H9 (cell line): ENCODE results near the gene CEMIP. TPM values are rescaled to one million over a fixed set of nuclear protein-coding genes. Genes with fewer than 3 reads are reported as not detected.

Experiments
- DNase-seq: peaks from one replicate; pipeline ENCODE4 v3.0.0-alpha.2; 2017
- H2AFZ ChIP-seq: one replicate; pipeline ENCODE4 v1.6.1; 2013; ENCODE audit warnings: mild to moderate bottlenecking, low read length, control low read depth, moderate library complexity
- H2AK5ac ChIP-seq: 2 replicates; pipeline ENCODE4 v1.6.1; 2013; ENCODE audit warnings: low read length, control low read depth, mixed read lengths; ENCODE audit not compliant: insufficient read length
- H2BK120ac ChIP-seq: one replicate; pipeline ENCODE4 v1.6.1; 2013; ENCODE audit warnings: low read depth, mild to moderate bottlenecking, low read length, control low read depth, inconsistent platforms; ENCODE audit not compliant: poor library complexity, severe bottlenecking
- H2BK12ac ChIP-seq: 2 replicates; pipeline ENCODE4 v1.6.1; 2013; ENCODE audit warnings: low read length, control low read depth, mixed read lengths, low read depth; ENCODE audit not compliant: insufficient read length
- H2BK15ac ChIP-seq: 2 replicates; pipeline ENCODE4 v1.6.1; 2013; ENCODE audit warnings: low read depth, low read length, control low read depth
- H2BK20ac ChIP-seq: one replicate; pipeline ENCODE4 v1.6.1; 2013; ENCODE audit warnings: low read depth, mild to moderate bottlenecking, low read length, control low read depth, inconsistent platforms; ENCODE audit not compliant: poor library complexity, severe bottlenecking
- H2BK5ac ChIP-seq: 2 replicates; pipeline ENCODE4 v1.6.1; 2013; ENCODE audit warnings: low read length, control low read depth, mixed read lengths; ENCODE audit not compliant: insufficient read length
- H3K14ac ChIP-seq: 2 replicates; pipeline ENCODE4 v1.6.1; 2013; ENCODE audit warnings: low read length, control low read depth; ENCODE audit not compliant: insufficient read depth
- H3K18ac ChIP-seq: 2 replicates; pipeline ENCODE4 v1.6.1; 2013; ENCODE audit warnings: low read depth, mild to moderate bottlenecking, mixed read lengths, low read length, control low read depth; ENCODE audit not compliant: insufficient read length
- H3K23ac ChIP-seq: 2 replicates; pipeline ENCODE4 v1.6.1; 2013; ENCODE audit warnings: low read length, control low read depth, mixed read lengths, low read depth; ENCODE audit not compliant: insufficient read length
- H3K23me2 ChIP-seq: 2 replicates; pipeline ENCODE4 v1.6.1; 2013; ENCODE audit warnings: low read depth, mild to moderate bottlenecking, mixed read lengths, low read length, control low read depth; ENCODE audit not compliant: insufficient read length, poor library complexity, severe bottlenecking
- H3K27ac ChIP-seq: 2 replicates; pipeline ENCODE4 v1.5.1; 2013; ENCODE audit warnings: low read length, control low read depth, mixed read lengths, low read depth; ENCODE audit not compliant: insufficient read length
- H3K27me3 ChIP-seq: 2 replicates; pipeline ENCODE4 v1.6.1; 2013; ENCODE audit warnings: low read length, control low read depth, inconsistent platforms; ENCODE audit not compliant: insufficient read depth
- H3K4ac ChIP-seq: 2 replicates; pipeline ENCODE4 v1.6.1; 2013; ENCODE audit warnings: low read depth, mild to moderate bottlenecking, control low read depth, inconsistent platforms, low read length, moderate library complexity
- H3K4me1 ChIP-seq: 2 replicates; pipeline ENCODE4 v1.6.1; 2013; ENCODE audit warnings: low read length, control low read depth, inconsistent platforms; ENCODE audit not compliant: insufficient read depth
- H3K4me2 ChIP-seq: 2 replicates; pipeline ENCODE4 v1.6.1; 2013; ENCODE audit warnings: low read length, control low read depth, mixed read lengths; ENCODE audit not compliant: insufficient read length, insufficient read depth
- H3K56ac ChIP-seq: 2 replicates; pipeline ENCODE4 v1.6.1; 2013; ENCODE audit warnings: low read depth, mild to moderate bottlenecking, mixed read lengths, low read length, control low read depth; ENCODE audit not compliant: insufficient read length
- H3K79me1 ChIP-seq: 2 replicates; pipeline ENCODE4 v1.6.1; 2013; ENCODE audit warnings: low read depth, mild to moderate bottlenecking, moderate library complexity, low read length, control low read depth, inconsistent platforms; ENCODE audit not compliant: insufficient read depth, poor library complexity, severe bottlenecking
- H3K79me2 ChIP-seq: 2 replicates; pipeline ENCODE4 v1.6.1; 2013; ENCODE audit warnings: low read length, control low read depth, inconsistent platforms; ENCODE audit not compliant: insufficient read depth
- H3K9ac ChIP-seq: 2 replicates; pipeline ENCODE4 v1.6.1; 2013; ENCODE audit warnings: low read length, control low read depth, mixed read lengths; ENCODE audit not compliant: insufficient read length; ENCODE audit errors: extremely low read depth
- H3K9me3 ChIP-seq: one replicate; pipeline ENCODE4 v1.6.1; 2013; ENCODE audit warnings: low read depth, low read length, inconsistent platforms; ENCODE audit not compliant: control insufficient read depth
- H3T11ph ChIP-seq: one replicate; pipeline ENCODE4 v1.6.1; 2013; ENCODE audit warnings: mild to moderate bottlenecking, low read length, control low read depth, inconsistent platforms
- H4K20me1 ChIP-seq: one replicate; pipeline ENCODE4 v1.6.1; 2013; ENCODE audit not compliant: control insufficient read depth, insufficient read length, insufficient read depth
- H4K5ac ChIP-seq: 2 replicates; pipeline ENCODE4 v1.6.1; 2013; ENCODE audit warnings: low read depth, mild to moderate bottlenecking, mixed read lengths, low read length, control low read depth; ENCODE audit not compliant: insufficient read length
- H4K8ac ChIP-seq: replicated peaks from 2 replicates; pipeline ENCODE4 v1.6.1; 2013; ENCODE audit warnings: low read length, control low read depth, mixed read lengths, low read depth; ENCODE audit not compliant: insufficient read length
- H4K91ac ChIP-seq: 2 replicates; pipeline ENCODE4 v1.6.1; 2013; ENCODE audit warnings: low read depth, mild to moderate bottlenecking, moderate library complexity, mixed read lengths, low read length, control low read depth; ENCODE audit not compliant: insufficient read length
- H3K27ac Mint-ChIP-seq, 3 experiments: 2 replicates in 2 of 3; 3 replicates in 1 of 3; pipeline ENCODE4 v1.8.0; 2020 to 2021; ENCODE audit warnings: mixed read lengths in 3 of 3, mild to moderate bottlenecking in 1 of 3, moderate library complexity in 1 of 3
- H3K27me3 Mint-ChIP-seq: 2 replicates; pipeline ENCODE4 v1.8.0; 2021; ENCODE audit warnings: low read depth, mild to moderate bottlenecking, moderate library complexity, mixed read lengths
- H3K36me3 Mint-ChIP-seq, 3 experiments: 2 replicates in 2 of 3; 3 replicates in 1 of 3; pipeline ENCODE4 v1.8.0; 2020 to 2021; ENCODE audit warnings: low read depth in 3 of 3, mixed read lengths in 3 of 3; ENCODE audit not compliant: insufficient read depth in 1 of 3
- H3K4me1 Mint-ChIP-seq, 2 experiments: 2 replicates each; pipeline ENCODE4 v1.8.0; 2020; ENCODE audit warnings: mixed read lengths in 2 of 2
- H3K4me3 Mint-ChIP-seq, 2 experiments: 2 replicates in 1 of 2; 3 replicates in 1 of 2; pipeline ENCODE4 v1.8.0; 2020 to 2021; ENCODE audit warnings: mild to moderate bottlenecking in 2 of 2, mixed read lengths in 2 of 2, moderate library complexity in 1 of 2
- H3K9me3 Mint-ChIP-seq, 2 experiments: 2 replicates in 1 of 2; 3 replicates in 1 of 2; pipeline ENCODE4 v1.8.0; 2020; ENCODE audit warnings: mild to moderate bottlenecking in 2 of 2, mixed read lengths in 2 of 2, moderate library complexity in 1 of 2
- WGBS: extraction: QIAGEN DNeasy Blood & Tissue Kit; methylation state at CpG from one replicate; pipeline ENCODE4 v1.1.7; 2013; ENCODE audit warnings: missing lambda C conversion rate, low lambda C conversion rate, mixed read lengths; ENCODE audit not compliant: insufficient read length; ENCODE audit errors: extremely low coverage; 5-methylcytosine and 5-hydroxymethylcytosine counted together
- total RNA-seq: library from RNA; stranded (reverse); gene quantifications from 2 replicates; pipeline ENCODE4 v1.2.1, GENCODE V29; 2021
- TF ChIP-seq, protein P1 (sequence below): fragments of 200-600 bp; sonication (generic); conservative IDR thresholded peaks from 3 replicates; pipeline ENCODE4 v1.8.0; 2021; ENCODE audit warnings: antibody characterized with exemption, mild to moderate bottlenecking

Gene CEMIP
- total RNA-seq, 1 experiment from 2014 or later, result 0.09 TPM

DNA sequence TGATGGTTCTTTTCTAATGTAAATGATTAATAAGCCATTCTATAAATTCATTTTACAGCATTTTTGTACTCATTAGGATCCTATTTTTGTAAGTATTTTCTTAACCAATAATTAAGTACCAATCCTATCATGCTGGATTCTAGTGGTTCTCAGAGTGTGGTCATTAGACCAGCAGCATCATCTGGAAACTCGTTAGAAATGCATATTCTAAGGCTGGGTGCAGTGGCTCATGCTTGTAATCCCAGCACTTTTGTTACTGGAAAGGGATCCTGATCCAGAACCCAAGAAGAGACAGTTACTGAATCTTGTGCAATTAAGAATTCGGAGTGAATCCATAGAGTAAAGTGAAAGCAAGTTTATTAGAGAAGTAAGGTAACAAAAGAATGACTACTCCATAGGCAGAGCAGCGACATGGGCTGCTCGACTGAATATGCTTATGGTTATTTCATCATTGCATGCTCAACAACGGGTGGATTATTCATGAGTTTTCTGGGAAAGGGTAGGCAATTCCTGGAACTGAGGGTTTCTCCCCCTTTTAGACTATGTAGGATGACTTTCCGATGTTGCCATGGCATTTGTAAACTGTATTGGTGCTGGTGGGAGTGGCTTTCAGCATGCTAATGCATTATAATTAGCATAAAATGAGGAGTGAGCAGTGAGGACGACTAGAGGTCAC is 9.9 kb upstream of the CEMIP start:
- H3K9me3 Mint-ChIP-seq, result no peaks in the 10 kb centered on the region
- Histone ChIP-seq H3K4me2 (no peak overlapping the region), H3K4ac (no peak overlapping the region), H2BK20ac (no peak overlapping the region), H2AK5ac (no peak overlapping the region), H2BK15ac (no peak overlapping the region), H4K91ac (no peak overlapping the region), H3K56ac (no peak overlapping the region), H3K18ac (no peak overlapping the region), H3K79me2 (no peaks in the 10 kb centered on the region), H4K8ac (no peak overlapping the region), H3K79me1 (no peaks in the 10 kb centered on the region), H2BK12ac (no peak overlapping the region), H4K5ac (no peak overlapping the region), H3K9me3 (no peaks in the 10 kb centered on the region), H3T11ph (no peak overlapping the region), H3K4me1 (no peaks in the 10 kb centered on the region), H2BK120ac (no peak overlapping the region), H2BK5ac (no peak overlapping the region), H2AFZ (no peak overlapping the region), H3K27ac (no peak overlapping the region), H3K14ac (no peak overlapping the region), H3K23ac (no peak overlapping the region), H3K27me3 (no peaks in the 10 kb centered on the region), H3K23me2 (no peaks in the 10 kb centered on the region), H3K9ac (no peak overlapping the region), H4K20me1 (no peaks in the 10 kb centered on the region)
- H3K27me3 Mint-ChIP-seq, result no peaks in the 10 kb centered on the region; the same call in 1 of the 2 replicates
- no peak for DNase-seq
- H3K36me3 Mint-ChIP-seq, result no peaks in the 10 kb centered on the region
- H3K27ac Mint-ChIP-seq, result no peak overlapping the region
- TF ChIP-seq, protein P1, sequence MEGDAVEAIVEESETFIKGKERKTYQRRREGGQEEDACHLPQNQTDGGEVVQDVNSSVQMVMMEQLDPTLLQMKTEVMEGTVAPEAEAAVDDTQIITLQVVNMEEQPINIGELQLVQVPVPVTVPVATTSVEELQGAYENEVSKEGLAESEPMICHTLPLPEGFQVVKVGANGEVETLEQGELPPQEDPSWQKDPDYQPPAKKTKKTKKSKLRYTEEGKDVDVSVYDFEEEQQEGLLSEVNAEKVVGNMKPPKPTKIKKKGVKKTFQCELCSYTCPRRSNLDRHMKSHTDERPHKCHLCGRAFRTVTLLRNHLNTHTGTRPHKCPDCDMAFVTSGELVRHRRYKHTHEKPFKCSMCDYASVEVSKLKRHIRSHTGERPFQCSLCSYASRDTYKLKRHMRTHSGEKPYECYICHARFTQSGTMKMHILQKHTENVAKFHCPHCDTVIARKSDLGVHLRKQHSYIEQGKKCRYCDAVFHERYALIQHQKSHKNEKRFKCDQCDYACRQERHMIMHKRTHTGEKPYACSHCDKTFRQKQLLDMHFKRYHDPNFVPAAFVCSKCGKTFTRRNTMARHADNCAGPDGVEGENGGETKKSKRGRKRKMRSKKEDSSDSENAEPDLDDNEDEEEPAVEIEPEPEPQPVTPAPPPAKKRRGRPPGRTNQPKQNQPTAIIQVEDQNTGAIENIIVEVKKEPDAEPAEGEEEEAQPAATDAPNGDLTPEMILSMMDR, result no peak
- peaks cover 0 to 2% of the 10 kb centered on the region in 2 experiments; a peak in 1 of 4 replicates for H3K4me1 Mint-ChIP-seq
- no CpG with 5 or more reads among the region's 7 CpGs for WGBS
- no peak overlapping the region for H3K4me3 Mint-ChIP-seq
